ENCODE data around the gene CNTD1.

DNA sequence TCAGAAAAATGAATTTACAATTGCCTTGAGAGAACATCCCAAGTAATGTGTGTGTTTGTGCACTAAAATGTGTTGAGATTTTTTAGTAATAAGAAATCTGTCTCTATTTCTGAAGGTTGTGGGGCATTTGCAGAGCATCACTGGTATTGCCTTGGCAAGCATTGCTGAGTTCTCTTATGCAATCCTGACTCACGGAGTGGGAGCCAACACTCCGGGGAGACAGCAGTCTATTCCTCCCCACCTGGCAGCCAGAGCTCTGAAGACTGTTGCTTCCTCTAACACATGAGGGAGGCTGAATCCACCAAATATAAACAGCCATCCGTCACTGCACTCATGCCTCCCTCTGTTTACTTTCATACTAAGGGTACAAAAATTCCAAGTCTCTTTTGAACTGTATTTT lies 10.6 kb downstream of the CNTD1 start:
- TF ChIP-seq, protein P1, sequence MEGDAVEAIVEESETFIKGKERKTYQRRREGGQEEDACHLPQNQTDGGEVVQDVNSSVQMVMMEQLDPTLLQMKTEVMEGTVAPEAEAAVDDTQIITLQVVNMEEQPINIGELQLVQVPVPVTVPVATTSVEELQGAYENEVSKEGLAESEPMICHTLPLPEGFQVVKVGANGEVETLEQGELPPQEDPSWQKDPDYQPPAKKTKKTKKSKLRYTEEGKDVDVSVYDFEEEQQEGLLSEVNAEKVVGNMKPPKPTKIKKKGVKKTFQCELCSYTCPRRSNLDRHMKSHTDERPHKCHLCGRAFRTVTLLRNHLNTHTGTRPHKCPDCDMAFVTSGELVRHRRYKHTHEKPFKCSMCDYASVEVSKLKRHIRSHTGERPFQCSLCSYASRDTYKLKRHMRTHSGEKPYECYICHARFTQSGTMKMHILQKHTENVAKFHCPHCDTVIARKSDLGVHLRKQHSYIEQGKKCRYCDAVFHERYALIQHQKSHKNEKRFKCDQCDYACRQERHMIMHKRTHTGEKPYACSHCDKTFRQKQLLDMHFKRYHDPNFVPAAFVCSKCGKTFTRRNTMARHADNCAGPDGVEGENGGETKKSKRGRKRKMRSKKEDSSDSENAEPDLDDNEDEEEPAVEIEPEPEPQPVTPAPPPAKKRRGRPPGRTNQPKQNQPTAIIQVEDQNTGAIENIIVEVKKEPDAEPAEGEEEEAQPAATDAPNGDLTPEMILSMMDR (IDR thresholded peaks at IDR 0.05): no peak
- TF ChIP-seq POLR2AphosphoS5 (IDR thresholded peaks at IDR 0.05): no peak
- no peak for TF ChIP-seq POLR2A (IDR thresholded peaks at IDR 0.05)

Measured in prostate gland (tissue), 2 donors.